K562 (cell line): ENCODE data around the gene GCK. TPM values are rescaled to one million over a fixed set of nuclear protein-coding genes. Genes with fewer than 3 reads are reported as not detected.

Source experiments
- ATF2 ChIP-seq: sonication (generic); formaldehyde crosslinking; IDR thresholded peaks from 2 replicates; pipeline ENCODE4 v1.8.1; 2022; ENCODE audit warnings: missing genetic modification reagents
- CBX3 ChIP-seq, 2 experiments: IDR thresholded peaks; 1 replicate in 1 of 2; 2 replicates in 1 of 2; pipeline ENCODE4 v1.6.1; 2012; ENCODE audit warnings: inconsistent platforms in 2 of 2, low read length in 2 of 2, borderline replicate concordance in 1 of 2, control low read depth in 1 of 2
- ETS2 ChIP-seq: IDR thresholded peaks from 2 replicates; pipeline ENCODE4 v1.6.1; 2016; ENCODE audit warnings: borderline replicate concordance, missing genetic modification characterization, mild to moderate bottlenecking, moderate library complexity, missing compliant biosample characterization; ENCODE audit not compliant: poor library complexity, severe bottlenecking
- FOXJ2 ChIP-seq: fragments of 200-800 bp; sonication (Bioruptor generic); IDR thresholded peaks from 2 replicates; pipeline ENCODE4 v1.6.1; 2016; ENCODE audit warnings: missing genetic modification characterization, missing compliant biosample characterization
- FOXK1 ChIP-seq: sonication (generic); formaldehyde crosslinking; IDR thresholded peaks from 2 replicates; pipeline ENCODE4 v1.8.0; 2022; ENCODE audit warnings: missing genetic modification reagents, mild to moderate bottlenecking, borderline replicate concordance
- GATA2 ChIP-seq: sonication (generic); formaldehyde crosslinking; IDR thresholded peaks from 2 replicates; pipeline ENCODE4 v1.4.0; 2020; ENCODE audit warnings: mild to moderate bottlenecking, missing genetic modification reagents
- MEF2D ChIP-seq: conservative IDR thresholded peaks from 2 replicates; pipeline ENCODE4 v1.6.1; 2016; ENCODE audit warnings: low read depth, missing genetic modification characterization, missing compliant biosample characterization
- POLR3G ChIP-seq: IDR thresholded peaks from 2 replicates; pipeline ENCODE4 v1.6.1; 2011; ENCODE audit not compliant: insufficient read length, insufficient replicate concordance; ENCODE audit errors: extremely low read depth
- RAD21 ChIP-seq, 2 experiments: fragments of 250-450 bp in 1 of 2; fragments of 450-650 bp in 1 of 2; sonication (Bioruptor Pico) in 1 of 2; formaldehyde crosslinking in 1 of 2; IDR thresholded peaks in 1 of 2; conservative IDR thresholded peaks in 1 of 2; 2 replicates each; pipeline versions ENCODE4 v1.4.0 to v1.8.0; 2020 to 2022; ENCODE audit warnings: mild to moderate bottlenecking in 2 of 2, moderate library complexity in 1 of 2
- SMAD1 ChIP-seq: fragments of 150-350 bp; IDR thresholded peaks from 2 replicates; pipeline ENCODE4 v1.6.1; 2014; ENCODE audit warnings: low read length, low read depth; ENCODE audit not compliant: partially characterized antibody
- SMARCA4 ChIP-seq: fragments of 450-650 bp; IDR thresholded peaks from 2 replicates; pipeline ENCODE4 v1.6.1; 2016
- STAT5A ChIP-seq: IDR thresholded peaks from 2 replicates; pipeline ENCODE4 v1.6.1; 2012; ENCODE audit warnings: low read length, inconsistent platforms, borderline replicate concordance
- ZC3H11A ChIP-seq: IDR thresholded peaks from 2 replicates; pipeline ENCODE4 v1.6.1; 2012; ENCODE audit warnings: low read depth, low read length, improper control_type of control experiment
- ZNF347 ChIP-seq: fragments of 450-650 bp; formaldehyde crosslinking; IDR thresholded peaks from 2 replicates; pipeline ENCODE4 v1.4.0; 2020; ENCODE audit warnings: low read depth, mild to moderate bottlenecking, moderate library complexity
- ZNF407 ChIP-seq: fragments of 450-650 bp; IDR thresholded peaks from 2 replicates; pipeline ENCODE4 v1.6.1; 2016; ENCODE audit warnings: low read depth
- ZNF561 ChIP-seq: fragments of 450-650 bp; formaldehyde crosslinking; conservative IDR thresholded peaks from 2 replicates; pipeline ENCODE4 v1.4.0; 2020; ENCODE audit warnings: mild to moderate bottlenecking, moderate library complexity
- polyA plus RNA-seq, 8 experiments: library from polyadenylated mRNA; depleted of rRNA in 4 of 8; stranded (reverse) in 5 of 8; unstranded in 3 of 8; fragments of >200 nt; fragmentation: Nextera tagmentation in 2 of 8; fragmentation: Illumina TruSeq in 1 of 8; extraction: Ambion mirVana in 2 of 8; extraction: Trizol in 1 of 8; gene quantifications; 2 replicates each; pipeline versions ENCODE4 v1.2.1 to v1.2.3, GENCODE V29; 2011 to 2014; ENCODE audit warnings: inconsistent platforms in 1 of 8, missing spikeins in 1 of 8
- total RNA-seq, 7 experiments: library from RNA; depleted of rRNA in 6 of 7; stranded (reverse); fragments of >200 nt in 6 of 7; fragmentation: Illumina TruSeq in 2 of 7; extraction: Trizol in 2 of 7; gene quantifications; 2 replicates each; pipeline versions ENCODE4 v1.2.1 to v1.2.3, GENCODE V29; 2011 to 2021; ENCODE audit warnings: low replicate concordance in 1 of 7
- TF ChIP-seq, protein P1 (sequence below): fragments of 450-650 bp; formaldehyde crosslinking; IDR thresholded peaks from 2 replicates; pipeline ENCODE4 v1.4.0; 2020; ENCODE audit warnings: mild to moderate bottlenecking, moderate library complexity

Gene GCK
- total and polyA plus RNA-seq, 9 of the 15 experiments (the other 6 are each of a cell fraction or from before 2014, with no cell fraction given): 0.11 to 0.55 (median 0.16) TPM; not detected in 3

GRCh38 chr7:44200699-44201461 is 11.6 kb upstream of the GCK start, which contains the start of gene YKT6 (continued):
- TF ChIP-seq ZNF407 (no peak), GATA2 (CRISPR knock-in tag) (no peak), ETS2 (tag) (no peak), POLR3G (no peak), SMAD1 (peak; percentile 40), STAT5A (no peak), ZC3H11A (no peak), RAD21 (CRISPR knock-in tag; conservative IDR thresholded peaks at IDR 0.05 in 1 of 2, IDR thresholded peaks at IDR 0.05 in 1 of 2) (peak; percentile 29 to 32; a peak in 3 of 4 replicates), CBX3 (IDR thresholded peaks at IDR 0.05; ENCODE audit: borderline replicate concordance in 1 of 2, low read length in 2 of 2) (0 out of 3 replicates have a peak, but pooled peaks of 1 of the 2 experiments have one; percentile 17), ATF2 (CRISPR knock-in tag) (no peak), SMARCA4 (peak; percentile 21; the same call in 1 of the 2 replicates), FOXJ2 (tag) (no peak), MEF2D (tag) (no peak), ZNF347 (CRISPR knock-in tag) (no peak), FOXK1 (CRISPR knock-in tag) (no peak), ZNF561 (CRISPR knock-in tag) (no peak)
- TF ChIP-seq, protein P1, sequence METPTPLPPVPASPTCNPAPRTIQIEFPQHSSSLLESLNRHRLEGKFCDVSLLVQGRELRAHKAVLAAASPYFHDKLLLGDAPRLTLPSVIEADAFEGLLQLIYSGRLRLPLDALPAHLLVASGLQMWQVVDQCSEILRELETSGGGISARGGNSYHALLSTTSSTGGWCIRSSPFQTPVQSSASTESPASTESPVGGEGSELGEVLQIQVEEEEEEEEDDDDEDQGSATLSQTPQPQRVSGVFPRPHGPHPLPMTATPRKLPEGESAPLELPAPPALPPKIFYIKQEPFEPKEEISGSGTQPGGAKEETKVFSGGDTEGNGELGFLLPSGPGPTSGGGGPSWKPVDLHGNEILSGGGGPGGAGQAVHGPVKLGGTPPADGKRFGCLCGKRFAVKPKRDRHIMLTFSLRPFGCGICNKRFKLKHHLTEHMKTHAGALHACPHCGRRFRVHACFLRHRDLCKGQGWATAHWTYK (CRISPR knock-in tag): no peak
